Measurements from ENCODE around the gene DNASE2B. TPM values are rescaled to one million over a fixed set of nuclear protein-coding genes. Genes with fewer than 3 reads are reported as not detected.

DNASE2B gene
- total and polyA plus RNA-seq, 3 experiments from 2014 or later: not detected

DNA sequence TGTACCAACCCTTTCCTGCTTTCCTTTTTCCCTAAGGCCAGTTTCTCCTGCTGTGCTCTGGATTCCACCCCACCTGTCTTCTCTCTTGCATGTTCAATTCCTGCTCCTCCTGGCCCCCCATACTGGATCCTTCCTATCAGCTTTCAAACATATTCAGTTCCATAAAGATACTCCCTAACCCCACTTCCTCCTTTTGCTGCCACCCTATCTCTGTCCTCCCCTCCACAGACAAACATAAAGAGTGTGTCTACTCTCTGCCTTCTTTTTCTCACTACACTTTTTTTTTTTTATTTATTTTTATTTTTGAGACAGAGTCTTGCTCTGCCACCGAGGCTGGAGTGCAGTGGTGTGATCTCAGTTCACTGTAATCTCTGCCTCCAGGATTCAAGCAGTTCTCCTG lies 63.8 kb downstream of the DNASE2B start:
- no peaks in the 10 kb centered on the region for H3K9me3 Mint-ChIP-seq
- no peak for DNase-seq
- no peak overlapping the region for H3K4me3 ChIP-seq (ENCODE audit: low read length)
- peaks cover 10 to 18% of the 10 kb centered on the region in 2 donors for H3K27me3 Mint-ChIP-seq
- CTCF ChIA-PET: interaction anchor here (1.1 kb wide), 1 partner anchor 158 kb away, joined by 3 read pairs; no protein-coding TSS in a partner anchor
- H3K27ac Mint-ChIP-seq: peak overlapping the region in 1 of 8 donors; percentile 80
- no peak overlapping the region for H3K4me3 Mint-ChIP-seq
- no peaks in the 10 kb centered on the region for H3K36me3 ChIP-seq (ENCODE audit: insufficient read depth, low read length)
- H3K27me3 ChIP-seq (ENCODE audit: insufficient read depth, low read length, poor library complexity, severe bottlenecking): no peaks in the 10 kb centered on the region
- H3K4me1 ChIP-seq (ENCODE audit: insufficient read depth, low read length): no peaks in the 10 kb centered on the region
- H3K27ac ChIP-seq (ENCODE audit: low read depth, low read length): no peak overlapping the region
- peaks cover 0 to 3% (median 0%) of the 10 kb centered on the region in 3 donors for H3K36me3 Mint-ChIP-seq
- no peaks in the 10 kb centered on the region for H3K9me3 ChIP-seq (ENCODE audit: low read length)
- H3K4me1 Mint-ChIP-seq: no peaks in the 10 kb centered on the region
- POLR2A ChIA-PET: no interaction called here

Other genes with a start within 250 kb of the DNASE2B start
- gene SAMD13, start 96.8 kb upstream of the DNASE2B start, total RNA-seq: under 1 TPM; 0.35 to 0.39 TPM
- gene SAMD13, start 96.8 kb upstream of the DNASE2B start, polyA plus RNA-seq: 0.48 TPM
- gene RPF1, start 80.8 kb downstream of the DNASE2B start, total RNA-seq: 10 to 100 TPM; 60.1 to 63.5 TPM
- gene RPF1, start 80.8 kb downstream of the DNASE2B start, polyA plus RNA-seq: 59.7 TPM
- under 1 TPM; 0.55 to 0.69 TPM for gene SPATA1, start 107.9 kb downstream of the DNASE2B start, total RNA-seq
- not detected for gene SPATA1, start 107.9 kb downstream of the DNASE2B start, polyA plus RNA-seq
- gene GNG5, start 108.1 kb downstream of the DNASE2B start, total RNA-seq: 100 to 1,000 TPM; 123 to 128 TPM
- gene GNG5, start 108.1 kb downstream of the DNASE2B start, polyA plus RNA-seq: 249 TPM
- 1 to 10 TPM; 8.8 to 9.1 TPM for gene CTBS, start 176.0 kb downstream of the DNASE2B start, total RNA-seq
- gene CTBS, start 176.0 kb downstream of the DNASE2B start, polyA plus RNA-seq: 18.3 TPM